Liver (tissue), 3 donors: ENCODE measurements around the gene SPON2.

Experiments used
- EGR1 ChIP-seq, 2 donors: IDR thresholded peaks; 2 replicates each; pipeline ENCODE4 v1.6.1; 2016 to 2018; ENCODE audit warnings: antibody characterized with exemption in 2 of 2, low read depth in 2 of 2
- FOXA1 ChIP-seq: IDR thresholded peaks from 2 replicates; pipeline ENCODE4 v1.6.1; 2016; ENCODE audit warnings: antibody characterized with exemption
- GABPA ChIP-seq, 2 donors: IDR thresholded peaks in 1 of 2; conservative IDR thresholded peaks in 1 of 2; 2 replicates each; pipeline ENCODE4 v1.6.1; 2016; ENCODE audit warnings: antibody characterized with exemption in 2 of 2, mild to moderate bottlenecking in 1 of 2, moderate library complexity in 1 of 2
- HNF4G ChIP-seq: IDR thresholded peaks from 2 replicates; pipeline ENCODE4 v1.6.1; 2016; ENCODE audit warnings: antibody characterized with exemption
- JUND ChIP-seq, 2 donors: IDR thresholded peaks; 2 replicates each; pipeline ENCODE4 v1.6.1; 2016; ENCODE audit warnings: antibody characterized with exemption in 2 of 2
- RAD21 ChIP-seq, 2 donors: IDR thresholded peaks; 2 replicates each; pipeline ENCODE4 v1.6.1; 2016; ENCODE audit warnings: antibody characterized with exemption in 2 of 2, mild to moderate bottlenecking in 2 of 2
- RXRA ChIP-seq, 2 donors: IDR thresholded peaks; 2 replicates each; pipeline ENCODE4 v1.6.1; 2017 to 2018; ENCODE audit warnings: antibody characterized with exemption in 2 of 2, mild to moderate bottlenecking in 1 of 2
- SP1 ChIP-seq: IDR thresholded peaks from 2 replicates; pipeline ENCODE4 v1.6.1; 2018; ENCODE audit warnings: antibody characterized with exemption, mild to moderate bottlenecking
- TAF1 ChIP-seq: conservative IDR thresholded peaks from 2 replicates; pipeline ENCODE4 v1.6.1; 2016; ENCODE audit warnings: antibody characterized with exemption, mild to moderate bottlenecking
- TF ChIP-seq, protein P1 (sequence below): IDR thresholded peaks from 2 replicates; pipeline ENCODE4 v1.6.1; 2016; ENCODE audit warnings: antibody characterized with exemption, mild to moderate bottlenecking
- TF ChIP-seq, protein P2 (sequence below): fragments of 150-350 bp; IDR thresholded peaks from 2 replicates; pipeline ENCODE4 v1.5.1; 2017; ENCODE audit warnings: improper control_type of control experiment, low read depth, low read length; ENCODE audit not compliant: missing input control
- TF ChIP-seq, protein P3 (sequence below): IDR thresholded peaks from 2 replicates; pipeline ENCODE4 v1.6.1; 2016; ENCODE audit warnings: antibody characterized with exemption
- TF ChIP-seq, protein P4 (sequence below): IDR thresholded peaks from 2 replicates; pipeline ENCODE4 v1.6.1; 2016; ENCODE audit warnings: antibody characterized with exemption
- TF ChIP-seq, protein P5 (sequence below): IDR thresholded peaks from 2 replicates; pipeline ENCODE4 v1.6.1; 2016; ENCODE audit warnings: antibody characterized with exemption
- donor health status: healthy.
- donor health status: healthy.

DNA sequence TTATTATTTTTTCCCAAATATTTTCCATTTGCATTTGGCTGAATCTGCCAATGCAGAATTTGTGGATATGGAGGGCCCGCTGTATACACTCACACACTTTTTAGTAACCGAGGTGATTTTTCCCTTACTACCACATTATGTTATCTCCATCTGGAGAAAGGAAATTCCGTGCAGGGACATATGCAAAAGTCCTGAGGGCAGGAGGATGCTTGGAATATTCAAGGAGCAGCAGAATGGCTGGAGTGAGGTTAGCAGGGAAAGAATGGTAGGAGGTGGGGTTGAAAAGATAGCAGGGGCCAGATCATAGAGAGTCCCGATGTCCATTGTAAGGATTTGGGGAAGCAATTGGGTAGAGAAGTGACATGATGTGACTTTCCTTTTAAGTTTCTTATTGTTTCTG, 47.6 kb downstream of the SPON2 start:
- TF ChIP-seq, protein P1, sequence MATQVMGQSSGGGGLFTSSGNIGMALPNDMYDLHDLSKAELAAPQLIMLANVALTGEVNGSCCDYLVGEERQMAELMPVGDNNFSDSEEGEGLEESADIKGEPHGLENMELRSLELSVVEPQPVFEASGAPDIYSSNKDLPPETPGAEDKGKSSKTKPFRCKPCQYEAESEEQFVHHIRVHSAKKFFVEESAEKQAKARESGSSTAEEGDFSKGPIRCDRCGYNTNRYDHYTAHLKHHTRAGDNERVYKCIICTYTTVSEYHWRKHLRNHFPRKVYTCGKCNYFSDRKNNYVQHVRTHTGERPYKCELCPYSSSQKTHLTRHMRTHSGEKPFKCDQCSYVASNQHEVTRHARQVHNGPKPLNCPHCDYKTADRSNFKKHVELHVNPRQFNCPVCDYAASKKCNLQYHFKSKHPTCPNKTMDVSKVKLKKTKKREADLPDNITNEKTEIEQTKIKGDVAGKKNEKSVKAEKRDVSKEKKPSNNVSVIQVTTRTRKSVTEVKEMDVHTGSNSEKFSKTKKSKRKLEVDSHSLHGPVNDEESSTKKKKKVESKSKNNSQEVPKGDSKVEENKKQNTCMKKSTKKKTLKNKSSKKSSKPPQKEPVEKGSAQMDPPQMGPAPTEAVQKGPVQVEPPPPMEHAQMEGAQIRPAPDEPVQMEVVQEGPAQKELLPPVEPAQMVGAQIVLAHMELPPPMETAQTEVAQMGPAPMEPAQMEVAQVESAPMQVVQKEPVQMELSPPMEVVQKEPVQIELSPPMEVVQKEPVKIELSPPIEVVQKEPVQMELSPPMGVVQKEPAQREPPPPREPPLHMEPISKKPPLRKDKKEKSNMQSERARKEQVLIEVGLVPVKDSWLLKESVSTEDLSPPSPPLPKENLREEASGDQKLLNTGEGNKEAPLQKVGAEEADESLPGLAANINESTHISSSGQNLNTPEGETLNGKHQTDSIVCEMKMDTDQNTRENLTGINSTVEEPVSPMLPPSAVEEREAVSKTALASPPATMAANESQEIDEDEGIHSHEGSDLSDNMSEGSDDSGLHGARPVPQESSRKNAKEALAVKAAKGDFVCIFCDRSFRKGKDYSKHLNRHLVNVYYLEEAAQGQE: no peak
- TF ChIP-seq, protein P2, sequence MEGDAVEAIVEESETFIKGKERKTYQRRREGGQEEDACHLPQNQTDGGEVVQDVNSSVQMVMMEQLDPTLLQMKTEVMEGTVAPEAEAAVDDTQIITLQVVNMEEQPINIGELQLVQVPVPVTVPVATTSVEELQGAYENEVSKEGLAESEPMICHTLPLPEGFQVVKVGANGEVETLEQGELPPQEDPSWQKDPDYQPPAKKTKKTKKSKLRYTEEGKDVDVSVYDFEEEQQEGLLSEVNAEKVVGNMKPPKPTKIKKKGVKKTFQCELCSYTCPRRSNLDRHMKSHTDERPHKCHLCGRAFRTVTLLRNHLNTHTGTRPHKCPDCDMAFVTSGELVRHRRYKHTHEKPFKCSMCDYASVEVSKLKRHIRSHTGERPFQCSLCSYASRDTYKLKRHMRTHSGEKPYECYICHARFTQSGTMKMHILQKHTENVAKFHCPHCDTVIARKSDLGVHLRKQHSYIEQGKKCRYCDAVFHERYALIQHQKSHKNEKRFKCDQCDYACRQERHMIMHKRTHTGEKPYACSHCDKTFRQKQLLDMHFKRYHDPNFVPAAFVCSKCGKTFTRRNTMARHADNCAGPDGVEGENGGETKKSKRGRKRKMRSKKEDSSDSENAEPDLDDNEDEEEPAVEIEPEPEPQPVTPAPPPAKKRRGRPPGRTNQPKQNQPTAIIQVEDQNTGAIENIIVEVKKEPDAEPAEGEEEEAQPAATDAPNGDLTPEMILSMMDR: no peak
- TF ChIP-seq, protein P3, sequence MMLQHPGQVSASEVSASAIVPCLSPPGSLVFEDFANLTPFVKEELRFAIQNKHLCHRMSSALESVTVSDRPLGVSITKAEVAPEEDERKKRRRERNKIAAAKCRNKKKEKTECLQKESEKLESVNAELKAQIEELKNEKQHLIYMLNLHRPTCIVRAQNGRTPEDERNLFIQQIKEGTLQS: no peak
- TF ChIP-seq RXRA (IDR thresholded peaks at IDR 0.05): no peak
- no peak for TF ChIP-seq EGR1 (IDR thresholded peaks at IDR 0.05; ENCODE audit: low read depth in 2 of 2)
- no peak for TF ChIP-seq SP1
- TF ChIP-seq, protein P4, sequence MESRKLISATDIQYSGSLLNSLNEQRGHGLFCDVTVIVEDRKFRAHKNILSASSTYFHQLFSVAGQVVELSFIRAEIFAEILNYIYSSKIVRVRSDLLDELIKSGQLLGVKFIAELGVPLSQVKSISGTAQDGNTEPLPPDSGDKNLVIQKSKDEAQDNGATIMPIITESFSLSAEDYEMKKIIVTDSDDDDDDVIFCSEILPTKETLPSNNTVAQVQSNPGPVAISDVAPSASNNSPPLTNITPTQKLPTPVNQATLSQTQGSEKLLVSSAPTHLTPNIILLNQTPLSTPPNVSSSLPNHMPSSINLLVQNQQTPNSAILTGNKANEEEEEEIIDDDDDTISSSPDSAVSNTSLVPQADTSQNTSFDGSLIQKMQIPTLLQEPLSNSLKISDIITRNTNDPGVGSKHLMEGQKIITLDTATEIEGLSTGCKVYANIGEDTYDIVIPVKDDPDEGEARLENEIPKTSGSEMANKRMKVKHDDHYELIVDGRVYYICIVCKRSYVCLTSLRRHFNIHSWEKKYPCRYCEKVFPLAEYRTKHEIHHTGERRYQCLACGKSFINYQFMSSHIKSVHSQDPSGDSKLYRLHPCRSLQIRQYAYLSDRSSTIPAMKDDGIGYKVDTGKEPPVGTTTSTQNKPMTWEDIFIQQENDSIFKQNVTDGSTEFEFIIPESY: no peak
- no peak for TF ChIP-seq JUND (IDR thresholded peaks at IDR 0.05)
- no peak for TF ChIP-seq GABPA (IDR thresholded peaks at IDR 0.05 in 1 of 2, conservative IDR thresholded peaks at IDR 0.05 in 1 of 2)
- TF ChIP-seq, protein P5, sequence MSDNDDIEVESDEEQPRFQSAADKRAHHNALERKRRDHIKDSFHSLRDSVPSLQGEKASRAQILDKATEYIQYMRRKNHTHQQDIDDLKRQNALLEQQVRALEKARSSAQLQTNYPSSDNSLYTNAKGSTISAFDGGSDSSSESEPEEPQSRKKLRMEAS: no peak
- no peak for TF ChIP-seq TAF1
- TF ChIP-seq HNF4G: no peak
- no peak for TF ChIP-seq FOXA1
- no peak for TF ChIP-seq RAD21 (IDR thresholded peaks at IDR 0.05)
